GM23338 (cell line): ENCODE measurements around the gene RAB7B. TPM values are rescaled to one million over a fixed set of nuclear protein-coding genes. Genes with fewer than 3 reads are reported as not detected.

ENCODE experiments used
- ATAC-seq: fragments of 200-7000 bp; cut with Tn5 transposase; 3 replicates; pipeline ENCODE4 v1.9.1; 2020
- DNase-seq: peaks from one replicate; pipeline ENCODE4 v3.0.0-alpha.2; 2015; ENCODE audit warnings: low spot score
- H2AFZ ChIP-seq: fragments of 200-600 bp; sonication (generic); 2 replicates; pipeline ENCODE4 v1.8.0; 2016; ENCODE audit warnings: antibody characterized with exemption, mild to moderate bottlenecking, moderate library complexity
- H3F3A ChIP-seq: fragments of 200-600 bp; sonication (generic); replicated peaks from 2 replicates; pipeline ENCODE4 v1.8.0; 2017; ENCODE audit warnings: antibody characterized with exemption, mixed run types, low read depth
- H3K27ac ChIP-seq: fragments of 200-600 bp; sonication (generic); 2 replicates; pipeline ENCODE4 v1.6.1; 2016; ENCODE audit warnings: low read depth
- H3K27me3 ChIP-seq: fragments of 200-600 bp; sonication (generic); 2 replicates; pipeline ENCODE4 v1.8.0; 2016; ENCODE audit warnings: mild to moderate bottlenecking, mixed run types, moderate library complexity; ENCODE audit not compliant: insufficient read depth
- H3K36me3 ChIP-seq: fragments of 200-600 bp; sonication (generic); 2 replicates; pipeline ENCODE4 v1.8.0; 2016; ENCODE audit warnings: mild to moderate bottlenecking; ENCODE audit not compliant: insufficient read depth
- H3K4me1 ChIP-seq: fragments of 200-600 bp; sonication (generic); 2 replicates; pipeline ENCODE4 v1.8.0; 2016; ENCODE audit warnings: mild to moderate bottlenecking, moderate library complexity; ENCODE audit not compliant: insufficient read depth
- H3K4me2 ChIP-seq: fragments of 200-600 bp; sonication (generic); 2 replicates; pipeline ENCODE4 v1.7.1; 2017; ENCODE audit warnings: mixed run types
- H3K4me3 ChIP-seq: fragments of 200-600 bp; sonication (generic); 2 replicates; pipeline ENCODE4 v1.6.1; 2016; ENCODE audit warnings: mixed run types
- H3K79me2 ChIP-seq: fragments of 200-600 bp; sonication (generic); replicated peaks from 2 replicates; pipeline ENCODE4 v1.8.0; 2017; ENCODE audit warnings: mild to moderate bottlenecking; ENCODE audit not compliant: insufficient read depth
- H3K9me2 ChIP-seq: fragments of 200-600 bp; sonication (generic); 2 replicates; pipeline ENCODE4 v1.8.0; 2017; ENCODE audit not compliant: insufficient read depth
- H4K20me1 ChIP-seq: fragments of 200-600 bp; sonication (generic); replicated peaks from 2 replicates; pipeline ENCODE4 v1.8.0; 2017; ENCODE audit warnings: mild to moderate bottlenecking; ENCODE audit not compliant: insufficient read depth
- H3K27ac Mint-ChIP-seq: 2 replicates; pipeline ENCODE4 v1.8.0; 2020; ENCODE audit warnings: inconsistent platforms, mild to moderate bottlenecking, moderate library complexity, mixed read lengths
- H3K27me3 Mint-ChIP-seq: 3 replicates; pipeline ENCODE4 v1.8.0; 2022; ENCODE audit warnings: low read depth, mild to moderate bottlenecking, moderate library complexity, mixed read lengths, inconsistent platforms; ENCODE audit not compliant: insufficient read depth, poor library complexity
- H3K36me3 Mint-ChIP-seq: 3 replicates; pipeline ENCODE4 v1.8.0; 2021; ENCODE audit warnings: low read depth, mild to moderate bottlenecking, inconsistent platforms, moderate library complexity, mixed read lengths
- H3K4me1 Mint-ChIP-seq: 3 replicates; pipeline ENCODE4 v1.8.0; 2020; ENCODE audit warnings: mild to moderate bottlenecking, inconsistent platforms, mixed read lengths
- H3K4me3 Mint-ChIP-seq: 3 replicates; pipeline ENCODE4 v1.8.0; 2021; ENCODE audit warnings: moderate library complexity, mild to moderate bottlenecking, inconsistent platforms, mixed read lengths
- H3K9me3 Mint-ChIP-seq: 3 replicates; pipeline ENCODE4 v1.8.0; 2020; ENCODE audit warnings: moderate library complexity, mild to moderate bottlenecking, inconsistent platforms, mixed read lengths
- CREB1 ChIP-seq: fragments of 250-450 bp; sonication (Bioruptor Pico); IDR thresholded peaks from 2 replicates; pipeline ENCODE4 v1.5.0; 2020; ENCODE audit warnings: low read depth, mild to moderate bottlenecking, moderate library complexity
- CTCF ChIP-seq, 2 experiments: fragments of 200-600 bp in 1 of 2; sonication (generic) in 1 of 2; conservative IDR thresholded peaks; 2 replicates each; pipeline versions ENCODE4 v1.5.1 to v1.6.1; 2016 to 2017; ENCODE audit warnings: antibody characterized with exemption in 2 of 2, low read depth in 2 of 2, mild to moderate bottlenecking in 2 of 2, moderate library complexity in 1 of 2
- ETS1 ChIP-seq: IDR thresholded peaks from 2 replicates; pipeline ENCODE4 v1.6.1; 2016; ENCODE audit warnings: antibody characterized with exemption
- EZH2 ChIP-seq: fragments of 200-600 bp; sonication (generic); IDR thresholded peaks from one replicate; pipeline ENCODE4 v1.8.0; 2017; ENCODE audit warnings: antibody characterized with exemption, mild to moderate bottlenecking, low read depth; ENCODE audit not compliant: unreplicated experiment
- EZH2phosphoT487 ChIP-seq: fragments of 200-600 bp; sonication (generic); IDR thresholded peaks from one replicate; pipeline ENCODE4 v1.8.1; 2018; ENCODE audit warnings: antibody characterized with exemption; ENCODE audit not compliant: unreplicated experiment
- JUNB ChIP-seq: IDR thresholded peaks from one replicate; pipeline ENCODE4 v1.6.1; 2016; ENCODE audit warnings: antibody characterized with exemption; ENCODE audit not compliant: unreplicated experiment
- NANOG ChIP-seq: IDR thresholded peaks from 2 replicates; pipeline ENCODE4 v1.6.1; 2016; ENCODE audit warnings: antibody characterized with exemption, borderline replicate concordance
- POLR2AphosphoS5 ChIP-seq: IDR thresholded peaks from 2 replicates; pipeline ENCODE4 v1.6.1; 2016; ENCODE audit warnings: antibody characterized with exemption, low read depth
- REST ChIP-seq: IDR thresholded peaks from one replicate; pipeline ENCODE4 v1.6.1; 2018; ENCODE audit warnings: antibody characterized with exemption; ENCODE audit not compliant: unreplicated experiment
- STAT1 ChIP-seq: IDR thresholded peaks from one replicate; pipeline ENCODE4 v1.6.1; 2016; ENCODE audit warnings: antibody characterized with exemption; ENCODE audit not compliant: unreplicated experiment
- ZNF114 ChIP-seq: fragments of 250-450 bp; sonication (Bioruptor Pico); IDR thresholded peaks from 2 replicates; pipeline ENCODE4 v1.5.0; 2020; ENCODE audit warnings: mild to moderate bottlenecking, moderate library complexity
- ZNF331 ChIP-seq: fragments of 250-450 bp; sonication (Bioruptor Pico); IDR thresholded peaks from 2 replicates; pipeline ENCODE4 v1.5.0; 2020; ENCODE audit warnings: low read depth, mild to moderate bottlenecking, moderate library complexity
- ZNF462 ChIP-seq: fragments of 250-450 bp; sonication (Bioruptor Pico); IDR thresholded peaks from 2 replicates; pipeline ENCODE4 v1.5.0; 2020; ENCODE audit warnings: mild to moderate bottlenecking, moderate library complexity
- polyA plus RNA-seq: library from polyadenylated mRNA; unstranded; fragments of >200 nt; fragmentation: Nextera tagmentation; extraction: Ambion mirVana; gene quantifications from 2 replicates; pipeline ENCODE4 v1.2.1, GENCODE V29; 2016
- total RNA-seq: library from RNA; depleted of rRNA; stranded (reverse); fragments of >200 nt; shearing (Covaris generic); gene quantifications from 2 replicates; pipeline ENCODE4 v1.2.3, GENCODE V29; 2014

The RAB7B gene
- total and polyA plus RNA-seq, 2 experiments from 2014 or later = not detected

DNA sequence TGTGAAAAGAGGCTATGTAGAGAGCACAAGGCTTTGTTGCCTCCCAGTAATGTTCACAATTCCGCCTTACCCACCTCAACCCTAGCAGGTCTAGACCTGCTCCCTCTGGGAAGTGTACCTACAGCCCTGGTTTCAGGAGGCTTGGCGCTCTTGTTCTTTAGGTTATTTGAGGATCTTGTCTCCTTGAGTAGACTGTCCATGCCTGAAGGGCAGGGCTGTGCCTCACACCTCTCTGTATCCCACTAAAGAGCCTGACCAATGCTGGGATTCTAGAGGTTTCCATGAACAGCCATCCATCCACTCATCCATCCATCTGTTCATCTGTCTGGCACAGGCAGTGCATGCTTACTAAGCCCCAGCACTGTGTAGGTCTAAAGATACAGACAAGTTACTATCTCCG, 1.0 kb downstream of the RAB7B start:
- Mint-ChIP-seq H3K4me3 (no peak overlapping the region), H3K36me3 (no peaks in the 10 kb centered on the region), H3K27ac (no peak overlapping the region), H3K27me3 (peaks cover 39% of the 10 kb centered on the region), H3K4me1 (peaks cover 12% of the 10 kb centered on the region), H3K9me3 (no peaks in the 10 kb centered on the region)
- peaks cover 12% of the 10 kb centered on the region; the same call in 1 of the 2 replicates for H3K27me3 ChIP-seq
- TF ChIP-seq EZH2 (no peak), REST (no peak), ZNF331 (CRISPR knock-in tag) (no peak), NANOG (no peak), JUNB (no peak), STAT1 (no peak), EZH2phosphoT487 (no peak), POLR2AphosphoS5 (no peak), ZNF462 (no peak), ZNF114 (CRISPR knock-in tag) (no peak), CTCF (conservative IDR thresholded peaks at IDR 0.05; ENCODE audit: low read depth in 2 of 2) (no peak), CREB1 (no peak), ETS1 (no peak)
- no peaks in the 10 kb centered on the region for H3K36me3 ChIP-seq
- H3K79me2 ChIP-seq = no peaks in the 10 kb centered on the region
- H3K27ac ChIP-seq = no peak overlapping the region
- H3F3A ChIP-seq = no peaks in the 10 kb centered on the region
- no peaks in the 10 kb centered on the region for H4K20me1 ChIP-seq
- no peak for ATAC-seq
- H3K9me2 ChIP-seq = 0 out of 2 replicates have a peak, but pooled peaks cover under 1% of the 10 kb centered on the region
- H3K4me1 ChIP-seq = peaks cover 6% of the 10 kb centered on the region; the same call in 1 of the 2 replicates
- no peak for DNase-seq
- H3K4me3 ChIP-seq = no peak overlapping the region
- H3K4me2 ChIP-seq = no peak overlapping the region
- no peak overlapping the region for H2AFZ ChIP-seq
